NCI-H2029 (cell line): ENCODE results near the gene RPUSD3.

Experiments
- DNase-seq: peaks from one replicate; lab custom pipeline; 2025; lab: John Stamatoyannopoulos, UW

RPUSD3 gene

GRCh38 chr3:9833078-9833477 lies 10.7 kb downstream of the RPUSD3 start:
- no peak for DNase-seq

- DNase-seq = no peak
Observed at GRCh38 chr3:9831253-9831652, 12.6 kb downstream of the RPUSD3 start.

- no peak for DNase-seq
Observed at GRCh38 chr3:9828801-9829755, 14.7 kb downstream of the RPUSD3 start.

- peak; percentile 37 for DNase-seq
Observed at GRCh38 chr3:9826815-9827573, 16.8 kb downstream of the RPUSD3 start.

- DNase-seq = no peak
Observed at GRCh38 chr3:9825451-9826040, 18.3 kb downstream of the RPUSD3 start.

GRCh38 chr3:9820946-9821345 lies 22.9 kb downstream of the RPUSD3 start:
- DNase-seq = no peak

GRCh38 chr3:9820543-9820942 lies 23.3 kb downstream of the RPUSD3 start:
- no peak for DNase-seq

- no peak for DNase-seq
Observed at GRCh38 chr3:9818666-9819335, 25.0 kb downstream of the RPUSD3 start.

- no peak for DNase-seq
Observed at GRCh38 chr3:9817436-9817835, 26.4 kb downstream of the RPUSD3 start.

- DNase-seq = no peak
Observed at GRCh38 chr3:9815986-9816385, 27.8 kb downstream of the RPUSD3 start.

GRCh38 chr3:9812870-9813483 lies 30.8 kb downstream of the RPUSD3 start:
- DNase-seq = no peak

GRCh38 chr3:9810846-9811245 lies 33.0 kb downstream of the RPUSD3 start:
- DNase-seq = no peak

- no peak for DNase-seq
Observed at GRCh38 chr3:9810433-9810770, 33.4 kb downstream of the RPUSD3 start.

GRCh38 chr3:9809615-9810432 lies 34.0 kb downstream of the RPUSD3 start, which contains the start of gene TTLL3:
TTLL3 (plus strand) TSS chr3:9810262; CDS start chr3:9810662, 400 bp downstream.
- DNase-seq = peak; percentile 80

GRCh38 chr3:9809239-9809614 lies 34.6 kb downstream of the RPUSD3 start:
- DNase-seq = no peak

GRCh38 chr3:9808345-9809037 lies 35.3 kb downstream of the RPUSD3 start:
- DNase-seq = peak; percentile 54

GRCh38 chr3:9807981-9808344 lies 35.8 kb downstream of the RPUSD3 start:
- DNase-seq = no peak

- no peak for DNase-seq
Observed at GRCh38 chr3:9806688-9807589, 36.9 kb downstream of the RPUSD3 start.

GRCh38 chr3:9806137-9806536 lies 37.7 kb downstream of the RPUSD3 start:
- DNase-seq = no peak
